A549 (cell line): Measurements from ENCODE around the gene MTMR6. TPM values are rescaled to one million over a fixed set of nuclear protein-coding genes. Genes with fewer than 3 reads are reported as not detected.

Source experiments
- ATAC-seq, 2 experiments: fragments of 200-7000 bp in 1 of 2; fragments of >200 bp in 1 of 2; cut with Nextera tagmentation in 1 of 2; cut with Tn5 transposase in 1 of 2; 3 replicates each; pipeline versions ENCODE4 v1.8.0 to v1.9.1; 2018 to 2020; ENCODE audit warnings: mild to moderate bottlenecking in 1 of 2, moderate library complexity in 1 of 2
- CTCF ChIA-PET: fragments of 300-600 bp; sonication (Branson Sonifier 250); formaldehyde crosslinking; extraction: SDS; loops from one replicate; lab custom pipeline; 2021; ENCODE audit warnings: antibody characterized with exemption, inconsistent platforms; lab: Yijun Ruan, JAX
- POLR2A ChIA-PET: fragments of 350-600 bp; formaldehyde crosslinking; extraction: SDS; loops from one replicate; lab custom pipeline; 2021; ENCODE audit warnings: antibody characterized with exemption, inconsistent platforms; lab: Yijun Ruan, JAX
- DNase-seq, 2 experiments: peaks; one replicate each; pipeline versions ENCODE4 v3.0.0 to v3.0.0-alpha.2; 2011 to 2016; ENCODE audit warnings: low read depth in 1 of 2, low spot score in 1 of 2
- FAIRE-seq: peaks from 2 replicates; lab custom pipeline; 2011; peaks lifted over from hg19 to GRCh38; lab: Jason Lieb, UNC
- H3K27ac ChIP-seq, 2 experiments: fragments of >200 bp; sonication (Bioruptor Twin); formaldehyde crosslinking; 3 replicates each; pipeline ENCODE4 v1.5.1; 2016 to 2017
- H3K4me1 ChIP-seq: fragments of >200 bp; sonication (Bioruptor Twin); formaldehyde crosslinking; 3 replicates; pipeline ENCODE4 v1.6.1; 2016
- H3K4me2 ChIP-seq: fragments of >200 bp; sonication (Bioruptor Twin); formaldehyde crosslinking; 3 replicates; pipeline ENCODE4 v1.6.1; 2016
- H3K4me3 ChIP-seq: fragments of >200 bp; sonication (Bioruptor Twin); formaldehyde crosslinking; 3 replicates; pipeline ENCODE4 v1.5.1; 2016
- H3K9me3 ChIP-seq: fragments of >200 bp; sonication (Bioruptor Twin); formaldehyde crosslinking; 3 replicates; pipeline ENCODE4 v1.6.1; 2016
- ATOH8 ChIP-seq: fragments of 250-450 bp; sonication (Bioruptor Pico); IDR thresholded peaks from 2 replicates; pipeline ENCODE4 v1.5.0; 2020; ENCODE audit warnings: low read depth, mild to moderate bottlenecking, moderate library complexity
- CBX2 ChIP-seq: fragments of 200-600 bp; sonication (generic); IDR thresholded peaks from 2 replicates; pipeline ENCODE4 v1.6.1; 2016; ENCODE audit warnings: low read depth, mild to moderate bottlenecking, borderline replicate concordance
- CBX8 ChIP-seq: fragments of 200-600 bp; sonication (generic); IDR thresholded peaks from 2 replicates; pipeline ENCODE4 v1.6.1; 2016
- CHD4 ChIP-seq: fragments of 200-600 bp; sonication (generic); IDR thresholded peaks from 2 replicates; pipeline ENCODE4 v1.6.1; 2016; ENCODE audit warnings: antibody characterized with exemption, mild to moderate bottlenecking, borderline replicate concordance
- EHF ChIP-seq: fragments of 250-450 bp; sonication (Bioruptor Pico); IDR thresholded peaks from 2 replicates; pipeline ENCODE4 v1.5.0; 2020; ENCODE audit warnings: mild to moderate bottlenecking
- EHMT2 ChIP-seq: fragments of 200-600 bp; sonication (generic); IDR thresholded peaks from 2 replicates; pipeline ENCODE4 v1.6.1; 2016; ENCODE audit warnings: antibody characterized with exemption, low read depth, mild to moderate bottlenecking, moderate library complexity
- ESRRA ChIP-seq: fragments of 150-350 bp; IDR thresholded peaks from 2 replicates; pipeline ENCODE4 v1.6.1; 2014; ENCODE audit warnings: mild to moderate bottlenecking, low read length, borderline replicate concordance
- GATA3 ChIP-seq: IDR thresholded peaks from 2 replicates; pipeline ENCODE4 v1.6.1; 2012; ENCODE audit warnings: borderline replicate concordance
- HDAC2 ChIP-seq: fragments of 200-600 bp; sonication (generic); IDR thresholded peaks from 2 replicates; pipeline ENCODE4 v1.6.1; 2016
- HEYL ChIP-seq: fragments of 250-450 bp; sonication (Bioruptor Pico); IDR thresholded peaks from 2 replicates; pipeline ENCODE4 v1.8.0; 2021; ENCODE audit warnings: mild to moderate bottlenecking, moderate library complexity
- HOXB5 ChIP-seq: fragments of 250-450 bp; sonication (Bioruptor Pico); IDR thresholded peaks from 2 replicates; pipeline ENCODE4 v1.5.0; 2020; ENCODE audit warnings: mild to moderate bottlenecking, moderate library complexity
- JUN ChIP-seq, 2 experiments: fragments of >200 bp; sonication (Bioruptor Twin); formaldehyde crosslinking; IDR thresholded peaks; 2 replicates in 1 of 2; 3 replicates in 1 of 2; pipeline ENCODE4 v1.6.1; 2016 to 2017
- KDM1A ChIP-seq: fragments of 200-600 bp; sonication (generic); IDR thresholded peaks from 2 replicates; pipeline ENCODE4 v1.6.1; 2016; ENCODE audit warnings: low read depth, mild to moderate bottlenecking
- MAFK ChIP-seq: fragments of 450-650 bp; IDR thresholded peaks from 2 replicates; pipeline ENCODE4 v1.6.1; 2014; ENCODE audit not compliant: partially characterized antibody
- MAZ ChIP-seq: fragments of 150-350 bp; IDR thresholded peaks from 2 replicates; pipeline ENCODE4 v1.6.1; 2014; ENCODE audit warnings: antibody characterized with exemption, low read depth, low read length, borderline replicate concordance
- MYC ChIP-seq: IDR thresholded peaks from 2 replicates; pipeline ENCODE4 v1.6.1; 2012; ENCODE audit warnings: mild to moderate bottlenecking, inconsistent platforms, low read length, improper control_type of control experiment, borderline replicate concordance
- NFE2L2 ChIP-seq: fragments of 150-350 bp; conservative IDR thresholded peaks from 2 replicates; pipeline ENCODE4 v1.6.1; 2014; ENCODE audit warnings: low read length
- NPAS2 ChIP-seq: fragments of 250-450 bp; sonication (Bioruptor Pico); IDR thresholded peaks from 2 replicates; pipeline ENCODE4 v1.8.0; 2022; ENCODE audit warnings: mild to moderate bottlenecking, moderate library complexity, borderline replicate concordance
- PHF8 ChIP-seq: fragments of 200-600 bp; sonication (generic); IDR thresholded peaks from 2 replicates; pipeline ENCODE4 v1.6.1; 2016; ENCODE audit warnings: low read depth, mild to moderate bottlenecking, antibody characterized with exemption, moderate library complexity, borderline replicate concordance
- POLR2A ChIP-seq: IDR thresholded peaks from 2 replicates; pipeline ENCODE4 v1.6.1; 2012; ENCODE audit warnings: mild to moderate bottlenecking, low read length
- POLR2AphosphoS2 ChIP-seq: conservative IDR thresholded peaks from 2 replicates; pipeline ENCODE4 v1.6.1; 2012; ENCODE audit warnings: low read length, improper control_type of control experiment, inconsistent platforms
- RARB ChIP-seq: fragments of 250-450 bp; sonication (Bioruptor Pico); IDR thresholded peaks from 2 replicates; pipeline ENCODE4 v1.8.0; 2021; ENCODE audit warnings: mild to moderate bottlenecking, moderate library complexity
- SMC3 ChIP-seq: fragments of >200 bp; sonication (Bioruptor Twin); formaldehyde crosslinking; IDR thresholded peaks from 3 replicates; pipeline ENCODE4 v1.6.1; 2018; ENCODE audit warnings: inconsistent platforms
- TFCP2L1 ChIP-seq: fragments of 250-450 bp; sonication (Bioruptor Pico); IDR thresholded peaks from 2 replicates; pipeline ENCODE4 v1.5.0; 2021; ENCODE audit warnings: mild to moderate bottlenecking
- TP53 ChIP-seq: fragments of 250-450 bp; sonication (Bioruptor Pico); IDR thresholded peaks from 2 replicates; pipeline ENCODE4 v1.5.0; 2021; ENCODE audit warnings: mild to moderate bottlenecking, moderate library complexity
- ZFP36 ChIP-seq: fragments of 450-650 bp; IDR thresholded peaks from 2 replicates; pipeline ENCODE4 v1.6.1; 2014; ENCODE audit warnings: borderline replicate concordance; ENCODE audit not compliant: partially characterized antibody
- ZSCAN20 ChIP-seq: fragments of 250-450 bp; sonication (Bioruptor Pico); IDR thresholded peaks from 2 replicates; pipeline ENCODE4 v1.8.0; 2022; ENCODE audit warnings: mild to moderate bottlenecking, moderate library complexity
- WGBS: methylation state at CpG from one replicate; pipeline ENCODE4 v1.1.6; 2017; ENCODE audit errors: missing lambda C conversion rate; 5-methylcytosine and 5-hydroxymethylcytosine counted together
- polyA plus RNA-seq, 4 experiments: library from polyadenylated mRNA; depleted of rRNA in 3 of 4; stranded (reverse); fragments of >200 nt; fragmentation: RNase III in 1 of 4; extraction: RNeasy Plus Mini Kit Qiagen cat#74134 plus additional on column Dnase treatment in 1 of 4; gene quantifications; 2 replicates in 3 of 4; 3 replicates in 1 of 4; pipeline ENCODE4 v1.2.3, GENCODE V29; 2011 to 2017
- TF ChIP-seq, protein P1 (sequence below): IDR thresholded peaks from 2 replicates; pipeline ENCODE4 v1.6.1; 2012
- TF ChIP-seq, protein P2 (sequence below): fragments of >200 bp; sonication (Bioruptor Twin); formaldehyde crosslinking; IDR thresholded peaks from 3 replicates; pipeline ENCODE4 v1.6.1; 2016
- TF ChIP-seq, protein P3 (sequence below): IDR thresholded peaks from 2 replicates; pipeline ENCODE4 v1.6.1; 2012; ENCODE audit warnings: low read depth, borderline replicate concordance

The MTMR6 gene
- polyA plus RNA-seq, 2 of the 4 experiments (the other 2 are of a cell fraction) = 8.8 to 22.4 TPM

- TF ChIP-seq, protein P1, sequence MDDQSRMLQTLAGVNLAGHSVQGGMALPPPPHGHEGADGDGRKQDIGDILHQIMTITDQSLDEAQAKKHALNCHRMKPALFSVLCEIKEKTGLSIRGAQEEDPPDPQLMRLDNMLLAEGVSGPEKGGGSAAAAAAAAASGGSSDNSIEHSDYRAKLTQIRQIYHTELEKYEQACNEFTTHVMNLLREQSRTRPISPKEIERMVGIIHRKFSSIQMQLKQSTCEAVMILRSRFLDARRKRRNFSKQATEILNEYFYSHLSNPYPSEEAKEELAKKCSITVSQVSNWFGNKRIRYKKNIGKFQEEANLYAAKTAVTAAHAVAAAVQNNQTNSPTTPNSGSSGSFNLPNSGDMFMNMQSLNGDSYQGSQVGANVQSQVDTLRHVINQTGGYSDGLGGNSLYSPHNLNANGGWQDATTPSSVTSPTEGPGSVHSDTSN = no peak
- TF ChIP-seq EHMT2 = no peak
- no peak for TF ChIP-seq CBX8
- TF ChIP-seq NPAS2 (CRISPR knock-in tag) = no peak
- no peak for TF ChIP-seq GATA3
- TF ChIP-seq, protein P2, sequence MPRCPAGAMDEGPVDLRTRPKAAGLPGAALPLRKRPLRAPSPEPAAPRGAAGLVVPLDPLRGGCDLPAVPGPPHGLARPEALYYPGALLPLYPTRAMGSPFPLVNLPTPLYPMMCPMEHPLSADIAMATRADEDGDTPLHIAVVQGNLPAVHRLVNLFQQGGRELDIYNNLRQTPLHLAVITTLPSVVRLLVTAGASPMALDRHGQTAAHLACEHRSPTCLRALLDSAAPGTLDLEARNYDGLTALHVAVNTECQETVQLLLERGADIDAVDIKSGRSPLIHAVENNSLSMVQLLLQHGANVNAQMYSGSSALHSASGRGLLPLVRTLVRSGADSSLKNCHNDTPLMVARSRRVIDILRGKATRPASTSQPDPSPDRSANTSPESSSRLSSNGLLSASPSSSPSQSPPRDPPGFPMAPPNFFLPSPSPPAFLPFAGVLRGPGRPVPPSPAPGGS = 0 out of 3 replicates have a peak, but pooled peaks have one; percentile 21
- no peak for TF ChIP-seq TFCP2L1
- no peak for TF ChIP-seq ESRRA
- TF ChIP-seq MYC = 0 out of 2 replicates have a peak, but pooled peaks have one; percentile 41
- peak; percentile 83 for TF ChIP-seq POLR2A
- TF ChIP-seq MAZ = no peak
- TF ChIP-seq JUN (IDR thresholded peaks at IDR 0.05) = peak in 1 of 2 experiments; percentile 75; a peak in 3 of 5 replicates
- TF ChIP-seq, protein P3, sequence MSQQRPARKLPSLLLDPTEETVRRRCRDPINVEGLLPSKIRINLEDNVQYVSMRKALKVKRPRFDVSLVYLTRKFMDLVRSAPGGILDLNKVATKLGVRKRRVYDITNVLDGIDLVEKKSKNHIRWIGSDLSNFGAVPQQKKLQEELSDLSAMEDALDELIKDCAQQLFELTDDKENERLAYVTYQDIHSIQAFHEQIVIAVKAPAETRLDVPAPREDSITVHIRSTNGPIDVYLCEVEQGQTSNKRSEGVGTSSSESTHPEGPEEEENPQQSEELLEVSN = peak; percentile 64; the same call in 1 of the 2 replicates
- no peak for TF ChIP-seq KDM1A
- TF ChIP-seq ZSCAN20 (CRISPR knock-in tag) = no peak
- no peak for TF ChIP-seq TP53
- no peak for TF ChIP-seq HOXB5 (CRISPR knock-in tag)
- no peak for TF ChIP-seq ZFP36
- no peak for TF ChIP-seq MAFK
- peak; percentile 71 for TF ChIP-seq PHF8
- no peak for TF ChIP-seq POLR2AphosphoS2
- no peak for TF ChIP-seq EHF (CRISPR knock-in tag)
- no peak for TF ChIP-seq HDAC2
- TF ChIP-seq ATOH8 = no peak
- no peak for TF ChIP-seq HEYL (CRISPR knock-in tag)
These were observed 14.2 kb upstream of the MTMR6 start, which contains the start of gene NUP58 (continued) for GRCh38 chr13:25301347-25302113.

DNA sequence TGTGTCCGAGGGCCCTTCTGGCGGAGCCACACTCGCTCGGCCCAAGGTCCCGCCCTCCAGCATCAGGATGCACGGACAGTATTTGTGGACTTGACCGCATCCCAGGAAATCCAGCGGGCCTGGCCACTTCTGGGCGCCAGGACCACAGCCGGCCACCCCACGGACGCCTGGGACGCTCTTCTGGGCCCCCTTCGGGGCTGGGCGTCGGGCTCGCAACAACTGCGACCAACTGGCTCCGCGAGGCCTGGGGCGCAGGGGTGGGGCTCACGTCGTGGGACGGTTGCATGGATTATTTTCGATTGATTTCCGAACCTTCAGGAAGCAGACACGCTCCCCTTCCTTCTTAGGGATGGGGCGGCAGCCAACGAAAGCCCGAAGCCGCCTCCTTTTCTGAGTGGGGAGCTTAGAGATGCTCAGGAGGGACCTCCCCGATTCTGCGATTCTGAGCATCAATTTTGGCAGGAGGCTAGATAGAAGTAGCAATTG lies 13.6 kb upstream of the MTMR6 start:
- peak overlapping the region; percentile 68 for H3K4me3 ChIP-seq
- H3K9me3 ChIP-seq = no peaks in the 10 kb centered on the region
- H3K27ac ChIP-seq = peak overlapping the region; percentile 75 to 99
- WGBS = 74% methylated on average over 20 of the region's 33 CpGs
- FAIRE-seq (no peak), ATAC-seq (peak in 1 of 2 experiments; percentile 35; a peak in 3 of 6 replicates), DNase-seq (no peak)
- H3K4me1 ChIP-seq = peaks cover 12% of the 10 kb centered on the region; the same call in 2 of the 3 replicates
- ChIA-PET POLR2A (no interaction called here), CTCF (interaction anchor here (2.1 kb wide), 1 partner anchor 11 kb away, joined by 5 read pairs; no protein-coding TSS in a partner anchor)
- peak overlapping the region; percentile 74 for H3K4me2 ChIP-seq
- TF ChIP-seq NFE2L2 (no peak), TP53 (no peak), POLR2A (no peak), KDM1A (no peak), HOXB5 (CRISPR knock-in tag) (no peak), TFCP2L1 (no peak), RARB (CRISPR knock-in tag) (no peak), SMC3 (no peak), CHD4 (no peak), MAZ (no peak), GATA3 (no peak), PHF8 (no peak), CBX2 (no peak)
- TF ChIP-seq, protein P3 = no peak
- TF ChIP-seq, protein P2 = no peak
- TF ChIP-seq, all 56 proteins: peak for 0
